Peyer's patch (tissue), 4 donors: ENCODE measurements around the gene PIAS1.

Experiments used
- POLR2A ChIP-seq, 2 donors: fragments of 450-650 bp; IDR thresholded peaks; one replicate each; pipeline ENCODE4 v1.5.1; 2017; ENCODE audit warnings: antibody characterized with exemption in 2 of 2, mild to moderate bottlenecking in 2 of 2, moderate library complexity in 2 of 2
- TF ChIP-seq, protein P1 (sequence below), 6 experiments: fragments of 450-650 bp in 4 of 6; fragments of 200-600 bp in 2 of 6; sonication (generic) in 1 of 6; IDR thresholded peaks; one replicate each; pipeline ENCODE4 v1.5.1; 2017 to 2019; ENCODE audit warnings: antibody characterized with exemption in 6 of 6, mild to moderate bottlenecking in 3 of 6, moderate library complexity in 1 of 6

DNA sequence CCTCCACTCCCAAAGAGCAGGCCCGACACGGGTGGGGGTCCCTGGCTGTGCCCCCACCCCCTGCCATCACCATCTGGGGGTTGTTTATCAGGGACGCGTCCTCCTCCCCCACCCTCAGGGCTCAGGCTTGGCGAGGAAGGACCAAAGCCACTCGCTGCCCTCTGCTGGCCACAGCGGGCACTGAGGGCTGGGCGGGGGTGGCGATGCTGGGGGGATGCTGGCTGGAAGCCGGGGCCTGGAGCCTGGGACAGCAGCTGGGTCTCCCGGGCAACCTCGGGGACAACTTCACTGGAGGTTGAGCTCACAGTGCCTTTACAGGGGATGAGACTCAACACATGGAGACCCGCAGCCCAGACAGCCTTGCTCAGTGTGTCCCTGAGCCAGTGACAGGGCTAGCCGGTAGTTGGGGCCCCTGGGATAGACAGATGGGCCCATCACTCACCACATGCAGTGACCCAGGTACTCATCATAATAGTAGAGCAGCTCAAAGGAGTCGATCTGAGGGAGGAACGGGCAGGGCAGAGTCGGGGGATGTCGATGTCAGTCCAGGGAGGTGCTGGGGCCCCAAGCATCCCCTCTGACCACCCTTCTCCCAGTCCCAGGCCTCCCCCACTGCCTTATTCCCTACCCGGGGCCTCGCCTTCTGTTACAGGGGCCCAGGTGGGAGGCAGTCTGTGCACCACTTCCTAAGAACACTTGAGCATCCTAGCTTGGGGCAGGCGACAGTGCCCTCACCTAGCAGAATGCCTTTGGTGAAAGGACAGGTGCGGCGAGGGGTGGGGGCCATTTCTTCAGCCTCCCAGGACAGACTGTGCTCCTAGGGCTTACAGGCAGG is 156.9 kb downstream of the PIAS1 start:
- TF ChIP-seq, protein P1, sequence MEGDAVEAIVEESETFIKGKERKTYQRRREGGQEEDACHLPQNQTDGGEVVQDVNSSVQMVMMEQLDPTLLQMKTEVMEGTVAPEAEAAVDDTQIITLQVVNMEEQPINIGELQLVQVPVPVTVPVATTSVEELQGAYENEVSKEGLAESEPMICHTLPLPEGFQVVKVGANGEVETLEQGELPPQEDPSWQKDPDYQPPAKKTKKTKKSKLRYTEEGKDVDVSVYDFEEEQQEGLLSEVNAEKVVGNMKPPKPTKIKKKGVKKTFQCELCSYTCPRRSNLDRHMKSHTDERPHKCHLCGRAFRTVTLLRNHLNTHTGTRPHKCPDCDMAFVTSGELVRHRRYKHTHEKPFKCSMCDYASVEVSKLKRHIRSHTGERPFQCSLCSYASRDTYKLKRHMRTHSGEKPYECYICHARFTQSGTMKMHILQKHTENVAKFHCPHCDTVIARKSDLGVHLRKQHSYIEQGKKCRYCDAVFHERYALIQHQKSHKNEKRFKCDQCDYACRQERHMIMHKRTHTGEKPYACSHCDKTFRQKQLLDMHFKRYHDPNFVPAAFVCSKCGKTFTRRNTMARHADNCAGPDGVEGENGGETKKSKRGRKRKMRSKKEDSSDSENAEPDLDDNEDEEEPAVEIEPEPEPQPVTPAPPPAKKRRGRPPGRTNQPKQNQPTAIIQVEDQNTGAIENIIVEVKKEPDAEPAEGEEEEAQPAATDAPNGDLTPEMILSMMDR (IDR thresholded peaks at IDR 0.05): peak; percentile 12 to 83 (median 72)
- no peak for TF ChIP-seq POLR2A (IDR thresholded peaks at IDR 0.05)
